CD14-positive monocyte (primary cell): ENCODE results near the gene SLC35B4. TPM values are rescaled to one million over a fixed set of nuclear protein-coding genes. Genes with fewer than 3 reads are reported as not detected.

Experiments
- DNase-seq, 3 donors: peaks; one replicate each; pipeline ENCODE4 v3.0.0-alpha.2; 2011 to 2022
- H2AFZ ChIP-seq: 2 replicates; pipeline ENCODE4 v1.6.0; 2012; ENCODE audit warnings: mild to moderate bottlenecking, low read depth, low read length, inconsistent platforms; ENCODE audit not compliant: insufficient read depth, poor library complexity, severe bottlenecking
- H3K27ac ChIP-seq, 2 donors: 1 replicate in 1 of 2; 2 replicates in 1 of 2; pipeline ENCODE4 v1.5.1; 2012 to 2013; ENCODE audit warnings: low read length in 2 of 2, control low read depth in 1 of 2, inconsistent platforms in 1 of 2, low read depth in 1 of 2, mild to moderate bottlenecking in 1 of 2
- H3K27me3 ChIP-seq, 2 donors: one replicate each; pipeline versions ENCODE4 v1.6.0 to v1.6.1; 2011 to 2013; ENCODE audit warnings: low read length in 2 of 2; ENCODE audit not compliant: control insufficient read depth in 2 of 2, insufficient read depth in 2 of 2
- H3K36me3 ChIP-seq, 2 donors: replicated peaks in 1 of 2; 1 replicate in 1 of 2; 2 replicates in 1 of 2; pipeline versions ENCODE4 v1.5.1 to v1.6.1; 2012 to 2013; ENCODE audit warnings: low read length in 2 of 2, control low read depth in 1 of 2, inconsistent platforms in 1 of 2, mild to moderate bottlenecking in 1 of 2; ENCODE audit not compliant: insufficient read depth in 2 of 2, control insufficient read depth in 1 of 2
- H3K4me1 ChIP-seq, 2 donors: 1 replicate in 1 of 2; 2 replicates in 1 of 2; pipeline versions ENCODE4 v1.5.1 to v1.6.1; 2012 to 2013; ENCODE audit warnings: low read length in 2 of 2, control low read depth in 1 of 2, inconsistent platforms in 1 of 2, mild to moderate bottlenecking in 1 of 2, moderate library complexity in 1 of 2; ENCODE audit not compliant: insufficient read depth in 2 of 2, control insufficient read depth in 1 of 2
- H3K4me2 ChIP-seq: replicated peaks from 2 replicates; pipeline ENCODE3; 2012; ENCODE audit warnings: low read length, moderate library complexity, mild to moderate bottlenecking; ENCODE audit not compliant: poor library complexity, severe bottlenecking; ENCODE audit errors: extremely low read depth
- H3K4me3 ChIP-seq, 3 experiments: fragments of 200-600 bp in 1 of 3; sonication (generic) in 1 of 3; replicated peaks in 1 of 3; 1 replicate in 2 of 3; 2 replicates in 1 of 3; pipeline ENCODE4 v1.5.1; 2011 to 2013; ENCODE audit warnings: low read length in 3 of 3, mild to moderate bottlenecking in 3 of 3, control low read depth in 2 of 3, low read depth in 2 of 3, inconsistent platforms in 1 of 3, moderate library complexity in 1 of 3
- H3K79me2 ChIP-seq: 2 replicates; pipeline ENCODE4 v1.6.0; 2012; ENCODE audit warnings: mild to moderate bottlenecking, control low read depth, inconsistent platforms, low read length, moderate library complexity; ENCODE audit not compliant: insufficient read depth
- H3K9ac ChIP-seq: 2 replicates; pipeline ENCODE4 v1.6.0; 2017; ENCODE audit warnings: low read length, mild to moderate bottlenecking; ENCODE audit not compliant: insufficient read depth, poor library complexity, severe bottlenecking
- H3K9me3 ChIP-seq, 2 donors: replicated peaks in 1 of 2; 1 replicate in 1 of 2; 2 replicates in 1 of 2; pipeline versions ENCODE4 v1.5.1 to v1.6.1; 2012 to 2013; ENCODE audit warnings: low read length in 2 of 2, control low read depth in 1 of 2; ENCODE audit not compliant: control insufficient read depth in 1 of 2, insufficient read depth in 1 of 2
- H4K20me1 ChIP-seq: 2 replicates; pipeline ENCODE4 v1.6.0; 2012; ENCODE audit warnings: mild to moderate bottlenecking, low read length, control low read depth, moderate library complexity; ENCODE audit not compliant: insufficient read depth
- H3K27ac Mint-ChIP-seq, 7 donors: one replicate each; pipeline ENCODE4 v1.8.0; 2020; ENCODE audit warnings: mild to moderate bottlenecking in 7 of 7, mixed read lengths in 7 of 7, moderate library complexity in 6 of 7, inconsistent platforms in 2 of 7
- H3K27me3 Mint-ChIP-seq, 3 donors: one replicate each; pipeline ENCODE4 v1.8.0; 2021 to 2022; ENCODE audit warnings: low read depth in 3 of 3, mild to moderate bottlenecking in 3 of 3, mixed read lengths in 3 of 3, moderate library complexity in 3 of 3, inconsistent platforms in 1 of 3
- H3K36me3 Mint-ChIP-seq, 2 donors: one replicate each; pipeline ENCODE4 v1.8.0; 2020; ENCODE audit warnings: mixed read lengths in 2 of 2, inconsistent platforms in 1 of 2, mild to moderate bottlenecking in 1 of 2
- H3K4me1 Mint-ChIP-seq: one replicate; pipeline ENCODE4 v1.8.0; 2020; ENCODE audit warnings: mild to moderate bottlenecking, mixed read lengths
- H3K4me3 Mint-ChIP-seq, 2 donors: one replicate each; pipeline ENCODE4 v1.8.0; 2020; ENCODE audit warnings: mild to moderate bottlenecking in 2 of 2, mixed read lengths in 2 of 2, moderate library complexity in 1 of 2
- H3K9me3 Mint-ChIP-seq, 7 donors: one replicate each; pipeline ENCODE4 v1.8.0; 2020 to 2022; ENCODE audit warnings: mixed read lengths in 7 of 7, mild to moderate bottlenecking in 6 of 7, moderate library complexity in 6 of 7, inconsistent platforms in 2 of 7
- WGBS: methylation state at CpG from one replicate; pipeline ENCODE4 v1.1.5; 2013; ENCODE audit warnings: missing lambda C conversion rate; ENCODE audit not compliant: insufficient coverage; 5-methylcytosine and 5-hydroxymethylcytosine counted together
- intact Hi-C, 2 donors: fragments of 100-400 bp; cut with micrococcal nuclease; formaldehyde crosslinking; loops; one replicate each; pipeline versions ENCODE4 v1.15.0 to v1.15.1; 2023
- polyA plus RNA-seq, 3 donors: library from polyadenylated mRNA; depleted of rRNA in 1 of 3; unstranded in 2 of 3; stranded (reverse) in 1 of 3; fragments of 300-500 nt in 2 of 3; fragments of >200 nt in 1 of 3; fragmentation: Illumina TruSeq in 2 of 3; gene quantifications; 1 replicate in 2 of 3; 2 replicates in 1 of 3; pipeline ENCODE4 v1.2.3, GENCODE V29; 2012 to 2021
- TF ChIP-seq, protein P1 (sequence below): fragments of 200-600 bp; IDR thresholded peaks from one replicate; pipeline ENCODE4 v1.8.0; 2022; ENCODE audit warnings: antibody characterized with exemption, mild to moderate bottlenecking

SLC35B4 gene
- polyA plus RNA-seq, 3 donors = 9.4 to 21.1 (median 12.7) TPM

DNA sequence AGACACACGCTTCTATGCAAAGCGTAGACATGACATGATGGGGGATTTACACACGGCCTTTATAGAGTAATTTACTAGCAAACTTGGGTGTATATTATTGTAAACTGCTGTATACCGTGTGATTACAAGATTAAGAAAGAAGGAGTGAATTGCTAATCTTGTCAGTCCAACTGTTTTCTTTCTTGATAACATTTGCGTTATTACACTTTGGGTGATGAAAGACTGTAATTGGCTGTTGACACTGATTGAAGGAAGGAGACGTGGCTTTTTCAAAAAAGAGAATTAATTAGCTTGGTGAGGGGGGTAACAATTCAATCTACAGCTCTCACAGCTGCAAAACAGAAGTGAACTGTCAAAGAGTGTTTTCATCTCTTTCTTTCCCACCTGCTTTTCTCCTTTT is 32.7 kb downstream of the SLC35B4 start:
- WGBS = 82% methylated on average over 2 of the region's 6 CpGs
- Mint-ChIP-seq H3K4me3 (no peak overlapping the region), H3K9me3 (peaks cover 0 to 10% (median 3%) of the 10 kb centered on the region in 7 donors)

DNA sequence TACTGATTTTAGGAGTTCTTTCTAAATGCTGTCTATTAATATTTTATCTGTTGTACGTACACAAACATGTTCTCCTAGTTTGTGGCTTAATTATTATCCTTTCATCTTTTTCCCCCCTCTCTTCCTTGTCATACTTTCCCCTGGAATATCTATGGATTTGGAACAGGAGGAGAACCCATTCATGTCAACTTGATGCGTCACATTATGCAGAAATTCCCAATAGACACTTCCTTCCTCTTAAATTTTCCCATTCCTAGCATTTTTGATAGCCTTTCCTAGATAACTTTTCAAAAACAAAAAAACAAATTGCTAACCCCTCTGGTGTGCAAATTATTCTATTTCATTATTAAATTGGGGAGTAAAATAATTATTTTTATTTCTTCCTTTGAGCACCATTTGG is 36.2 kb downstream of the SLC35B4 start:
- no peak for DNase-seq
- no peak overlapping the region for H3K27ac Mint-ChIP-seq
- no peaks in the 10 kb centered on the region for H3K36me3 ChIP-seq
- 100% methylated on average over 1 of the region's 2 CpGs for WGBS
- no peak overlapping the region for H3K9ac ChIP-seq
- no peaks in the 10 kb centered on the region for H3K79me2 ChIP-seq
- no peaks in the 10 kb centered on the region for H3K9me3 ChIP-seq
- no peaks in the 10 kb centered on the region for H3K4me1 Mint-ChIP-seq
- TF ChIP-seq, protein P1, sequence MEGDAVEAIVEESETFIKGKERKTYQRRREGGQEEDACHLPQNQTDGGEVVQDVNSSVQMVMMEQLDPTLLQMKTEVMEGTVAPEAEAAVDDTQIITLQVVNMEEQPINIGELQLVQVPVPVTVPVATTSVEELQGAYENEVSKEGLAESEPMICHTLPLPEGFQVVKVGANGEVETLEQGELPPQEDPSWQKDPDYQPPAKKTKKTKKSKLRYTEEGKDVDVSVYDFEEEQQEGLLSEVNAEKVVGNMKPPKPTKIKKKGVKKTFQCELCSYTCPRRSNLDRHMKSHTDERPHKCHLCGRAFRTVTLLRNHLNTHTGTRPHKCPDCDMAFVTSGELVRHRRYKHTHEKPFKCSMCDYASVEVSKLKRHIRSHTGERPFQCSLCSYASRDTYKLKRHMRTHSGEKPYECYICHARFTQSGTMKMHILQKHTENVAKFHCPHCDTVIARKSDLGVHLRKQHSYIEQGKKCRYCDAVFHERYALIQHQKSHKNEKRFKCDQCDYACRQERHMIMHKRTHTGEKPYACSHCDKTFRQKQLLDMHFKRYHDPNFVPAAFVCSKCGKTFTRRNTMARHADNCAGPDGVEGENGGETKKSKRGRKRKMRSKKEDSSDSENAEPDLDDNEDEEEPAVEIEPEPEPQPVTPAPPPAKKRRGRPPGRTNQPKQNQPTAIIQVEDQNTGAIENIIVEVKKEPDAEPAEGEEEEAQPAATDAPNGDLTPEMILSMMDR = no peak
- H3K4me3 Mint-ChIP-seq = no peak overlapping the region
- no peaks in the 10 kb centered on the region for H3K4me1 ChIP-seq
- H3K9me3 Mint-ChIP-seq = peaks cover 0 to 5% (median 3%) of the 10 kb centered on the region in 7 donors
- H3K4me2 ChIP-seq = no peak overlapping the region
- H3K36me3 Mint-ChIP-seq = no peaks in the 10 kb centered on the region
- peaks cover 4 to 16% of the 10 kb centered on the region in 2 donors for H3K27me3 ChIP-seq
- intact Hi-C loops = no loop called here
- H3K27ac ChIP-seq = no peak overlapping the region
- H3K4me3 ChIP-seq = no peak overlapping the region
- no peaks in the 10 kb centered on the region for H4K20me1 ChIP-seq
- H2AFZ ChIP-seq = no peak overlapping the region
- H3K27me3 Mint-ChIP-seq = peaks cover 7 to 15% (median 8%) of the 10 kb centered on the region in 3 donors

More for the DNA sequence above, 32.7 kb downstream of the SLC35B4 start:
- Histone ChIP-seq H3K79me2 (no peaks in the 10 kb centered on the region), H3K9me3 (no peaks in the 10 kb centered on the region), H3K27me3 (peaks cover 0 to 14% of the 10 kb centered on the region in 2 donors), H3K27ac (no peak overlapping the region), H3K4me3 (no peak overlapping the region), H2AFZ (no peak overlapping the region), H3K36me3 (no peaks in the 10 kb centered on the region), H3K4me2 (no peak overlapping the region), H3K4me1 (peaks cover 6 to 8% of the 10 kb centered on the region in 2 donors), H3K9ac (no peak overlapping the region), H4K20me1 (no peaks in the 10 kb centered on the region)
- no peaks in the 10 kb centered on the region for H3K36me3 Mint-ChIP-seq
- H3K27me3 Mint-ChIP-seq = peaks cover 2 to 9% (median 8%) of the 10 kb centered on the region in 3 donors
- DNase-seq = no peak
- intact Hi-C loops = no loop called here
- H3K4me1 Mint-ChIP-seq = peaks cover 10% of the 10 kb centered on the region
- TF ChIP-seq, protein P1 = no peak
- no peak overlapping the region for H3K27ac Mint-ChIP-seq
